H1 (cell line): Measurements from ENCODE around the gene RAP2B. TPM values are rescaled to one million over a fixed set of nuclear protein-coding genes. Genes with fewer than 3 reads are reported as not detected.
A peak's percentile ranks its signal among the peaks of the same experiment; 100 is the strongest.

Experiments
- CTCF ChIA-PET: fragments of 300-600 bp; sonication (Branson Sonifier 250); formaldehyde crosslinking; loops from one replicate; lab custom pipeline; 2021; ENCODE audit not compliant: partially characterized antibody; lab: Charles Lee
- POLR2A ChIA-PET: fragments of 300-600 bp; sonication (Branson Sonifier 250); formaldehyde crosslinking; loops from one replicate; lab custom pipeline; 2021; ENCODE audit warnings: inconsistent platforms; ENCODE audit not compliant: partially characterized antibody; lab: Charles Lee
- DNase-seq, 2 experiments: peaks; one replicate each; pipeline versions ENCODE4 v3.0.0 to v3.0.0-alpha.2; 2010 to 2022; ENCODE audit warnings: low spot score in 2 of 2, low read depth in 1 of 2, mixed read lengths in 1 of 2
- FAIRE-seq: peaks from 2 replicates; lab custom pipeline; 2011; peaks lifted over from hg19 to GRCh38; lab: Jason Lieb, UNC
- H2AFZ ChIP-seq: 2 replicates; pipeline ENCODE4 v1.8.1; 2012; ENCODE audit warnings: low read length, inconsistent platforms
- H2AK5ac ChIP-seq: 2 replicates; pipeline ENCODE4 v1.6.1; 2013; ENCODE audit warnings: low read depth, low read length
- H2BK120ac ChIP-seq: replicated peaks from 2 replicates; pipeline ENCODE3; 2013; ENCODE audit warnings: low read depth, low read length, inconsistent platforms
- H2BK12ac ChIP-seq: 2 replicates; pipeline ENCODE4 v1.6.1; 2013; ENCODE audit warnings: low read depth, low read length
- H2BK15ac ChIP-seq: 2 replicates; pipeline ENCODE4 v1.6.1; 2013; ENCODE audit warnings: low read length
- H2BK20ac ChIP-seq: 2 replicates; pipeline ENCODE4 v1.6.1; 2013; ENCODE audit warnings: low read length
- H2BK5ac ChIP-seq: 2 replicates; pipeline ENCODE4 v1.6.1; 2013; ENCODE audit warnings: low read depth, low read length
- H3K14ac ChIP-seq: 2 replicates; pipeline ENCODE4 v1.6.1; 2013; ENCODE audit warnings: inconsistent platforms; ENCODE audit not compliant: insufficient read length
- H3K18ac ChIP-seq: 2 replicates; pipeline ENCODE4 v1.6.1; 2013; ENCODE audit warnings: low read length; ENCODE audit errors: extremely low read depth
- H3K23ac ChIP-seq: 2 replicates; pipeline ENCODE4 v1.6.1; 2013; ENCODE audit warnings: inconsistent platforms; ENCODE audit not compliant: insufficient read length
- H3K23me2 ChIP-seq: 2 replicates; pipeline ENCODE4 v1.6.1; 2013; ENCODE audit warnings: low read depth, low read length
- H3K27ac ChIP-seq: 2 replicates; pipeline ENCODE4 v1.6.1; 2011; ENCODE audit warnings: low read depth, low read length, inconsistent platforms
- H3K27me3 ChIP-seq, 4 experiments: replicated peaks in 1 of 4; 1 replicate in 1 of 4; 2 replicates in 3 of 4; pipeline versions ENCODE4 v1.6.1 to v1.8.1; 2011 to 2013; ENCODE audit warnings: low read length in 3 of 4, mild to moderate bottlenecking in 3 of 4, inconsistent platforms in 2 of 4, mixed read lengths in 2 of 4, moderate library complexity in 1 of 4; ENCODE audit not compliant: control insufficient read depth in 3 of 4, insufficient read depth in 3 of 4; ENCODE audit errors: extremely low read depth in 1 of 4
- H3K36me3 ChIP-seq, 4 experiments: 2 replicates each; pipeline versions ENCODE4 v1.6.1 to v1.8.1; 2011 to 2013; ENCODE audit warnings: mild to moderate bottlenecking in 4 of 4, low read length in 3 of 4, moderate library complexity in 2 of 4, control low read depth in 1 of 4, inconsistent platforms in 1 of 4; ENCODE audit not compliant: insufficient read depth in 4 of 4, control insufficient read depth in 2 of 4
- H3K4ac ChIP-seq: replicated peaks from 2 replicates; pipeline ENCODE3; 2013; ENCODE audit warnings: low read length, low read depth, mixed read lengths, inconsistent platforms; ENCODE audit not compliant: insufficient read length
- H3K4me1 ChIP-seq, 4 experiments: replicated peaks in 1 of 4; 1 replicate in 1 of 4; 2 replicates in 3 of 4; pipeline versions ENCODE4 v1.6.1 to v1.8.1; 2011 to 2013; ENCODE audit warnings: low read length in 3 of 4, inconsistent platforms in 2 of 4, mixed read lengths in 1 of 4; ENCODE audit not compliant: insufficient read depth in 4 of 4, control insufficient read depth in 3 of 4
- H3K4me2 ChIP-seq, 2 experiments: 2 replicates each; pipeline versions ENCODE4 v1.6.1 to v1.8.1; 2011 to 2013; ENCODE audit warnings: low read depth in 2 of 2, low read length in 2 of 2, control low read depth in 1 of 2, inconsistent platforms in 1 of 2, mild to moderate bottlenecking in 1 of 2; ENCODE audit not compliant: insufficient read depth in 1 of 2
- H3K4me3 ChIP-seq, 4 experiments: fragments of 200-600, 300-600 bp in 1 of 4; sonication (generic), shearing (Covaris generic), sonication (Bioruptor Twin) in 1 of 4; 2 replicates each; pipeline versions ENCODE4 v1.5.1 to v1.8.1; 2011 to 2016; ENCODE audit warnings: low read length in 4 of 4, low read depth in 3 of 4, control low read depth in 2 of 4, inconsistent platforms in 2 of 4, mild to moderate bottlenecking in 2 of 4, mixed read lengths in 1 of 4, moderate library complexity in 1 of 4; ENCODE audit not compliant: insufficient read depth in 2 of 4; ENCODE audit errors: extremely low read depth in 1 of 4
- H3K56ac ChIP-seq: replicated peaks from 2 replicates; pipeline ENCODE3; 2013; ENCODE audit warnings: low read depth, mild to moderate bottlenecking, mixed read lengths, low read length, inconsistent platforms; ENCODE audit not compliant: insufficient read length
- H3K79me1 ChIP-seq: 2 replicates; pipeline ENCODE4 v1.6.1; 2013; ENCODE audit warnings: low read depth, low read length, control low read depth
- H3K79me2 ChIP-seq, 2 experiments: 2 replicates each; pipeline versions ENCODE4 v1.6.1 to v1.8.1; 2012 to 2013; ENCODE audit warnings: low read length in 2 of 2, mild to moderate bottlenecking in 2 of 2, inconsistent platforms in 1 of 2; ENCODE audit not compliant: insufficient read depth in 2 of 2, control insufficient read depth in 1 of 2
- H3K9ac ChIP-seq, 4 experiments: replicated peaks in 1 of 4; 1 replicate in 1 of 4; 2 replicates in 3 of 4; pipeline versions ENCODE4 v1.6.1 to v1.8.1; 2011 to 2013; ENCODE audit warnings: low read depth in 3 of 4, low read length in 3 of 4, control low read depth in 2 of 4, mild to moderate bottlenecking in 2 of 4, moderate library complexity in 2 of 4, inconsistent platforms in 1 of 4; ENCODE audit errors: extremely low read depth in 1 of 4
- H3K9me3 ChIP-seq, 2 experiments: 2 replicates each; pipeline versions ENCODE4 v1.6.1 to v1.8.1; 2012 to 2013; ENCODE audit warnings: mild to moderate bottlenecking in 2 of 2, moderate library complexity in 2 of 2, control low read depth in 1 of 2, inconsistent platforms in 1 of 2, low read depth in 1 of 2, low read length in 1 of 2, mixed read lengths in 1 of 2; ENCODE audit not compliant: insufficient read depth in 2 of 2
- H4K20me1 ChIP-seq, 2 experiments: replicated peaks in 1 of 2; 2 replicates each; pipeline versions ENCODE3 to v1.8.1; 2011 to 2013; ENCODE audit warnings: inconsistent platforms in 2 of 2, low read length in 2 of 2, mild to moderate bottlenecking in 1 of 2; ENCODE audit not compliant: insufficient read depth in 2 of 2, control insufficient read depth in 1 of 2
- H4K5ac ChIP-seq: 2 replicates; pipeline ENCODE4 v1.6.1; 2013; ENCODE audit warnings: low read length, low read depth, mixed read lengths, inconsistent platforms; ENCODE audit not compliant: insufficient read length
- H4K8ac ChIP-seq: 2 replicates; pipeline ENCODE4 v1.8.0; 2013; ENCODE audit warnings: mild to moderate bottlenecking, moderate library complexity, low read length, inconsistent platforms; ENCODE audit not compliant: insufficient read depth; ENCODE audit errors: extremely low read depth
- H4K91ac ChIP-seq: replicated peaks from 2 replicates; pipeline ENCODE3; 2013; ENCODE audit warnings: low read length, mixed read lengths, inconsistent platforms; ENCODE audit not compliant: insufficient read length
- CHD1 ChIP-seq: IDR thresholded peaks from 2 replicates; pipeline ENCODE4 v1.6.1; 2012; ENCODE audit warnings: low read depth, low read length, improper control_type of control experiment
- KDM5A ChIP-seq: fragments of 200-600 bp; IDR thresholded peaks from 2 replicates; pipeline ENCODE4 v1.7.1; 2012; ENCODE audit warnings: mild to moderate bottlenecking, low read length, inconsistent platforms, mixed read lengths
- POLR2A ChIP-seq, 2 experiments: IDR thresholded peaks; 1 replicate in 1 of 2; 2 replicates in 1 of 2; pipeline ENCODE4 v1.6.1; 2011; ENCODE audit warnings: low read depth in 2 of 2, low read length in 2 of 2, mild to moderate bottlenecking in 2 of 2; ENCODE audit errors: control extremely low read depth in 1 of 2
- RAD21 ChIP-seq, 2 experiments: IDR thresholded peaks in 1 of 2; conservative IDR thresholded peaks in 1 of 2; 2 replicates each; pipeline ENCODE4 v1.6.1; 2011; ENCODE audit warnings: low read depth in 2 of 2, low read length in 2 of 2, improper control_type of control experiment in 1 of 2, inconsistent platforms in 1 of 2, mild to moderate bottlenecking in 1 of 2, moderate library complexity in 1 of 2
- RBBP5 ChIP-seq: IDR thresholded peaks from 2 replicates; pipeline ENCODE4 v1.7.1; 2012; ENCODE audit warnings: low read depth, mild to moderate bottlenecking, inconsistent platforms, low read length, moderate library complexity, borderline replicate concordance
- SP2 ChIP-seq: IDR thresholded peaks from 2 replicates; pipeline ENCODE4 v1.6.1; 2012; ENCODE audit warnings: mild to moderate bottlenecking, low read length, inconsistent platforms
- TAF1 ChIP-seq: IDR thresholded peaks from 2 replicates; pipeline ENCODE4 v1.6.1; 2011; ENCODE audit warnings: mild to moderate bottlenecking, low read depth, low read length
- ZNF274 ChIP-seq: IDR thresholded peaks from 2 replicates; pipeline ENCODE4 v1.7.0; 2012; ENCODE audit warnings: low read length, borderline replicate concordance; ENCODE audit errors: extremely low read depth
- WGBS, 2 experiments: shearing (Covaris generic) in 1 of 2; methylation state at CpG; one replicate each; pipeline versions ENCODE4 v1.1.6 to v1.1.7; 2013 to 2015; ENCODE audit warnings: low lambda C conversion rate in 2 of 2, mixed read lengths in 2 of 2, inconsistent platforms in 1 of 2, low coverage in 1 of 2, missing lambda C conversion rate in 1 of 2; ENCODE audit not compliant: insufficient replicate concordance in 2 of 2, insufficient coverage in 1 of 2, insufficient read length in 1 of 2; ENCODE audit errors: extremely low coverage in 1 of 2, missing lambda C conversion rate in 1 of 2; 5-methylcytosine and 5-hydroxymethylcytosine counted together
- polyA plus RNA-seq, 7 experiments: library from polyadenylated mRNA; depleted of rRNA in 3 of 7; stranded (reverse) in 5 of 7; unstranded in 2 of 7; fragments of >200 nt in 5 of 7; fragments of 200-250 nt in 2 of 7; gene quantifications; 1 replicate in 5 of 7; 2 replicates in 1 of 7; 4 replicates in 1 of 7; pipeline versions ENCODE4 v1.2.1 to v1.2.3, GENCODE V29; 2011 to 2013; ENCODE audit warnings: missing spikeins in 2 of 7, mixed read lengths in 2 of 7
- total RNA-seq: library from RNA; stranded (reverse); fragmentation: NEBNext Ultra II Directional; extraction: Animal tissue kit (Norgen Biotek cat#: 25700); gene quantifications from 2 replicates; pipeline ENCODE4 v1.2.1, GENCODE V29; 2021
- TF ChIP-seq, protein P1 (sequence below): IDR thresholded peaks from 2 replicates; pipeline ENCODE4 v1.6.1; 2011; ENCODE audit warnings: low read length, improper control_type of control experiment

The RAP2B gene
- total and polyA plus RNA-seq, 2 of the 8 experiments (the other 6 are each of a cell fraction or from before 2014, with no cell fraction given), result 7.5 to 20.3 TPM

DNA sequence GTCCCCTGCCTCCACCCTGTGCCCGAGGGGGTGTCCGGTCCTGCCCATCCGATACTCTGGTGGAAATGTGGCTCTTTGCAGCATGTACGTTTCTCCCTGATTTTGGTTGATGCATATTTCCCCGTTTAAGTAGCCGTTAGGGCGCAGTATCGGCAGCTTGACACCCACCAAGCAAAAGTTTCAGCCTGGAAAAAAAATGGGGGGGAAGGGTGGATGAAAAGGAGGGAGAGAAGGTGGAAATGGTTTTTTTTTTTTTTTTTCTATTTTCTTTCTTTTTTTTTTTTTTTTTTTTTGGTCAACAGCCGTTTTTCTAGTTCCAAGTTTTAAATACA, 1.3 kb downstream of the RAP2B start:
- Histone ChIP-seq H4K91ac (no peak overlapping the region), H3K23me2 (peaks cover 18% of the 10 kb centered on the region), H3K36me3 (peaks cover 0 to 5% (median 0%) of the 10 kb centered on the region in 4 experiments; a peak in 1 of 8 replicates), H4K5ac (no peak overlapping the region), H2BK20ac (no peak overlapping the region), H3K79me1 (no peaks in the 10 kb centered on the region; the same call in 1 of the 2 replicates), H2AFZ (no peak overlapping the region), H3K23ac (no peak overlapping the region), H2AK5ac (no peak overlapping the region), H3K14ac (no peak overlapping the region), H3K4me3 (peak overlapping the region; percentile 88 to 94 (median 91)), H4K8ac (peak overlapping the region; percentile 48; the same call in 1 of the 2 replicates), H3K4me1 (peaks cover 0 to 11% (median under 1%) of the 10 kb centered on the region in 4 experiments; a peak in 5 of 7 replicates), H3K79me2 (peaks cover 0 to 51% of the 10 kb centered on the region in 2 experiments; a peak in 3 of 4 replicates), H2BK15ac (no peak overlapping the region), H2BK120ac (no peak overlapping the region), H3K9ac (peak overlapping the region; percentile 2 to 88 (median 72)), H2BK12ac (no peak overlapping the region), H3K4me2 (peak overlapping the region; percentile 67 to 85), H2BK5ac (0 out of 2 replicates have a peak overlapping the region, but pooled peaks have one; percentile 38), H3K56ac (no peak overlapping the region), H3K27ac (no peak overlapping the region), H3K18ac (peak overlapping the region; percentile 36), H3K4ac (no peak overlapping the region), H4K20me1 (peaks cover 10 to 22% of the 10 kb centered on the region in 2 experiments), H3K9me3 (no peaks in the 10 kb centered on the region), H3K27me3 (peaks cover 0 to 3% (median 0%) of the 10 kb centered on the region in 4 experiments; a peak in 2 of 7 replicates)
- TF ChIP-seq TAF1, result 0 out of 2 replicates have a peak, but pooled peaks have one; percentile 33
- TF ChIP-seq KDM5A, result no peak
- no peak for TF ChIP-seq ZNF274
- TF ChIP-seq, protein P1, sequence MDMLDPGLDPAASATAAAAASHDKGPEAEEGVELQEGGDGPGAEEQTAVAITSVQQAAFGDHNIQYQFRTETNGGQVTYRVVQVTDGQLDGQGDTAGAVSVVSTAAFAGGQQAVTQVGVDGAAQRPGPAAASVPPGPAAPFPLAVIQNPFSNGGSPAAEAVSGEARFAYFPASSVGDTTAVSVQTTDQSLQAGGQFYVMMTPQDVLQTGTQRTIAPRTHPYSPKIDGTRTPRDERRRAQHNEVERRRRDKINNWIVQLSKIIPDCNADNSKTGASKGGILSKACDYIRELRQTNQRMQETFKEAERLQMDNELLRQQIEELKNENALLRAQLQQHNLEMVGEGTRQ, result no peak
- 0 out of 3 replicates have a peak, but pooled peaks of 1 of the 2 experiments have one; percentile 32 for TF ChIP-seq POLR2A (IDR thresholded peaks at IDR 0.05; ENCODE audit: control extremely low read depth in 1 of 2, low read depth in 2 of 2, low read length in 2 of 2)
- TF ChIP-seq CHD1, result no peak
- no peak for TF ChIP-seq RAD21 (IDR thresholded peaks at IDR 0.05 in 1 of 2, conservative IDR thresholded peaks at IDR 0.05 in 1 of 2; ENCODE audit: low read depth in 2 of 2, low read length in 2 of 2)
- no peak for TF ChIP-seq SP2
- no peak for TF ChIP-seq RBBP5
- CTCF ChIA-PET, result interaction anchor here (0.6 to 3.3 kb wide), 6 partner anchors 10 to 155 kb away, joined by 3 to 18 read pairs (median 3); no protein-coding TSS in a partner anchor
- POLR2A ChIA-PET, result interaction anchor here (0.6 to 1.4 kb wide), 3 partner anchors 9 to 91 kb away, joined by 3 to 5 read pairs (median 3); no protein-coding TSS in a partner anchor
- DNase-seq (no peak), FAIRE-seq (no peak)
- 3% methylated on average over 8 of the region's 9 CpGs; no CpG with 5 or more reads in 1 of the 2 experiments for WGBS, 2 experiments
